H9 (cell line): Measurements from ENCODE around the gene THRAP3. TPM values are rescaled to one million over a fixed set of nuclear protein-coding genes. Genes with fewer than 3 reads are reported as not detected.

Experiments
- DNase-seq: peaks from one replicate; pipeline ENCODE4 v3.0.0-alpha.2; 2017
- H2AFZ ChIP-seq: one replicate; pipeline ENCODE4 v1.6.1; 2013; ENCODE audit warnings: mild to moderate bottlenecking, low read length, control low read depth, moderate library complexity
- H2AK5ac ChIP-seq: 2 replicates; pipeline ENCODE4 v1.6.1; 2013; ENCODE audit warnings: low read length, control low read depth, mixed read lengths; ENCODE audit not compliant: insufficient read length
- H2BK120ac ChIP-seq: one replicate; pipeline ENCODE4 v1.6.1; 2013; ENCODE audit warnings: low read depth, mild to moderate bottlenecking, low read length, control low read depth, inconsistent platforms; ENCODE audit not compliant: poor library complexity, severe bottlenecking
- H2BK12ac ChIP-seq: 2 replicates; pipeline ENCODE4 v1.6.1; 2013; ENCODE audit warnings: low read length, control low read depth, mixed read lengths, low read depth; ENCODE audit not compliant: insufficient read length
- H2BK15ac ChIP-seq: 2 replicates; pipeline ENCODE4 v1.6.1; 2013; ENCODE audit warnings: low read depth, low read length, control low read depth
- H2BK20ac ChIP-seq: one replicate; pipeline ENCODE4 v1.6.1; 2013; ENCODE audit warnings: low read depth, mild to moderate bottlenecking, low read length, control low read depth, inconsistent platforms; ENCODE audit not compliant: poor library complexity, severe bottlenecking
- H2BK5ac ChIP-seq: 2 replicates; pipeline ENCODE4 v1.6.1; 2013; ENCODE audit warnings: low read length, control low read depth, mixed read lengths; ENCODE audit not compliant: insufficient read length
- H3K14ac ChIP-seq: 2 replicates; pipeline ENCODE4 v1.6.1; 2013; ENCODE audit warnings: low read length, control low read depth; ENCODE audit not compliant: insufficient read depth
- H3K18ac ChIP-seq: 2 replicates; pipeline ENCODE4 v1.6.1; 2013; ENCODE audit warnings: low read depth, mild to moderate bottlenecking, mixed read lengths, low read length, control low read depth; ENCODE audit not compliant: insufficient read length
- H3K23ac ChIP-seq: 2 replicates; pipeline ENCODE4 v1.6.1; 2013; ENCODE audit warnings: low read length, control low read depth, mixed read lengths, low read depth; ENCODE audit not compliant: insufficient read length
- H3K23me2 ChIP-seq: 2 replicates; pipeline ENCODE4 v1.6.1; 2013; ENCODE audit warnings: low read depth, mild to moderate bottlenecking, mixed read lengths, low read length, control low read depth; ENCODE audit not compliant: insufficient read length, poor library complexity, severe bottlenecking
- H3K27ac ChIP-seq: 2 replicates; pipeline ENCODE4 v1.5.1; 2013; ENCODE audit warnings: low read length, control low read depth, mixed read lengths, low read depth; ENCODE audit not compliant: insufficient read length
- H3K27me3 ChIP-seq: 2 replicates; pipeline ENCODE4 v1.6.1; 2013; ENCODE audit warnings: low read length, control low read depth, inconsistent platforms; ENCODE audit not compliant: insufficient read depth
- H3K4ac ChIP-seq: 2 replicates; pipeline ENCODE4 v1.6.1; 2013; ENCODE audit warnings: low read depth, mild to moderate bottlenecking, control low read depth, inconsistent platforms, low read length, moderate library complexity
- H3K4me1 ChIP-seq: 2 replicates; pipeline ENCODE4 v1.6.1; 2013; ENCODE audit warnings: low read length, control low read depth, inconsistent platforms; ENCODE audit not compliant: insufficient read depth
- H3K4me2 ChIP-seq: 2 replicates; pipeline ENCODE4 v1.6.1; 2013; ENCODE audit warnings: low read length, control low read depth, mixed read lengths; ENCODE audit not compliant: insufficient read length, insufficient read depth
- H3K56ac ChIP-seq: 2 replicates; pipeline ENCODE4 v1.6.1; 2013; ENCODE audit warnings: low read depth, mild to moderate bottlenecking, mixed read lengths, low read length, control low read depth; ENCODE audit not compliant: insufficient read length
- H3K79me1 ChIP-seq: 2 replicates; pipeline ENCODE4 v1.6.1; 2013; ENCODE audit warnings: low read depth, mild to moderate bottlenecking, moderate library complexity, low read length, control low read depth, inconsistent platforms; ENCODE audit not compliant: insufficient read depth, poor library complexity, severe bottlenecking
- H3K79me2 ChIP-seq: 2 replicates; pipeline ENCODE4 v1.6.1; 2013; ENCODE audit warnings: low read length, control low read depth, inconsistent platforms; ENCODE audit not compliant: insufficient read depth
- H3K9ac ChIP-seq: 2 replicates; pipeline ENCODE4 v1.6.1; 2013; ENCODE audit warnings: low read length, control low read depth, mixed read lengths; ENCODE audit not compliant: insufficient read length; ENCODE audit errors: extremely low read depth
- H3K9me3 ChIP-seq: one replicate; pipeline ENCODE4 v1.6.1; 2013; ENCODE audit warnings: low read depth, low read length, inconsistent platforms; ENCODE audit not compliant: control insufficient read depth
- H3T11ph ChIP-seq: one replicate; pipeline ENCODE4 v1.6.1; 2013; ENCODE audit warnings: mild to moderate bottlenecking, low read length, control low read depth, inconsistent platforms
- H4K20me1 ChIP-seq: one replicate; pipeline ENCODE4 v1.6.1; 2013; ENCODE audit not compliant: control insufficient read depth, insufficient read length, insufficient read depth
- H4K5ac ChIP-seq: 2 replicates; pipeline ENCODE4 v1.6.1; 2013; ENCODE audit warnings: low read depth, mild to moderate bottlenecking, mixed read lengths, low read length, control low read depth; ENCODE audit not compliant: insufficient read length
- H4K8ac ChIP-seq: replicated peaks from 2 replicates; pipeline ENCODE4 v1.6.1; 2013; ENCODE audit warnings: low read length, control low read depth, mixed read lengths, low read depth; ENCODE audit not compliant: insufficient read length
- H4K91ac ChIP-seq: 2 replicates; pipeline ENCODE4 v1.6.1; 2013; ENCODE audit warnings: low read depth, mild to moderate bottlenecking, moderate library complexity, mixed read lengths, low read length, control low read depth; ENCODE audit not compliant: insufficient read length
- H3K27ac Mint-ChIP-seq, 3 experiments: 2 replicates in 2 of 3; 3 replicates in 1 of 3; pipeline ENCODE4 v1.8.0; 2020 to 2021; ENCODE audit warnings: mixed read lengths in 3 of 3, mild to moderate bottlenecking in 1 of 3, moderate library complexity in 1 of 3
- H3K27me3 Mint-ChIP-seq: 2 replicates; pipeline ENCODE4 v1.8.0; 2021; ENCODE audit warnings: low read depth, mild to moderate bottlenecking, moderate library complexity, mixed read lengths
- H3K36me3 Mint-ChIP-seq, 3 experiments: 2 replicates in 2 of 3; 3 replicates in 1 of 3; pipeline ENCODE4 v1.8.0; 2020 to 2021; ENCODE audit warnings: low read depth in 3 of 3, mixed read lengths in 3 of 3; ENCODE audit not compliant: insufficient read depth in 1 of 3
- H3K4me1 Mint-ChIP-seq, 2 experiments: 2 replicates each; pipeline ENCODE4 v1.8.0; 2020; ENCODE audit warnings: mixed read lengths in 2 of 2
- H3K4me3 Mint-ChIP-seq, 2 experiments: 2 replicates in 1 of 2; 3 replicates in 1 of 2; pipeline ENCODE4 v1.8.0; 2020 to 2021; ENCODE audit warnings: mild to moderate bottlenecking in 2 of 2, mixed read lengths in 2 of 2, moderate library complexity in 1 of 2
- H3K9me3 Mint-ChIP-seq, 2 experiments: 2 replicates in 1 of 2; 3 replicates in 1 of 2; pipeline ENCODE4 v1.8.0; 2020; ENCODE audit warnings: mild to moderate bottlenecking in 2 of 2, mixed read lengths in 2 of 2, moderate library complexity in 1 of 2
- WGBS: extraction: QIAGEN DNeasy Blood & Tissue Kit; methylation state at CpG from one replicate; pipeline ENCODE4 v1.1.7; 2013; ENCODE audit warnings: missing lambda C conversion rate, low lambda C conversion rate, mixed read lengths; ENCODE audit not compliant: insufficient read length; ENCODE audit errors: extremely low coverage; 5-methylcytosine and 5-hydroxymethylcytosine counted together
- total RNA-seq: library from RNA; stranded (reverse); gene quantifications from 2 replicates; pipeline ENCODE4 v1.2.1, GENCODE V29; 2021
- TF ChIP-seq, protein P1 (sequence below): fragments of 200-600 bp; sonication (generic); conservative IDR thresholded peaks from 3 replicates; pipeline ENCODE4 v1.8.0; 2021; ENCODE audit warnings: antibody characterized with exemption, mild to moderate bottlenecking

THRAP3 gene
- total RNA-seq, 1 experiment from 2014 or later: 186 TPM

DNA sequence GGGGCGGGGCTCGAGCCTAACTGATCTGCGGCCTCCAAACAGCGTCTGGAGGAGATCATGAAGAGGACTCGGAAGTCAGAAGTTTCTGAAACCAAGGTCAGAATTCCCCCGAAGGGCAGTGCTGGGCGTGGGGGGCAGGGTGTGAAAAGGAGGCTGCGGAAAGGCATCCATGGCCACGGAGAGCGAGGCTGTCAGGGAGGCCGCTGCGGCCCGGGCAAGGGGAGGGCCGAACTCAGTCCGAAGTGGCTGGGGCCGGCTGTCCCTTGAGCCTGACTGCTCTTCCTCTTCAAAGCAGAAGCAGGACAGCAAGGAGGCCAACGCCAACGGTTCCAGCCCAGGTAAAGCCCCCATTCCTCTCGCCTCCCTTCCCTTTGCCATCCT is 45.0 kb upstream of the THRAP3 start:
- Histone ChIP-seq H4K5ac (no peak overlapping the region), H2BK15ac (no peak overlapping the region), H3K18ac (no peak overlapping the region), H3K9me3 (no peaks in the 10 kb centered on the region), H2AFZ (no peak overlapping the region), H3K23me2 (peaks cover 11% of the 10 kb centered on the region), H3K79me2 (no peaks in the 10 kb centered on the region), H2BK5ac (no peak overlapping the region), H3K4me1 (peaks cover 5% of the 10 kb centered on the region; the same call in 1 of the 2 replicates), H3K56ac (no peak overlapping the region), H3K14ac (no peak overlapping the region), H3T11ph (no peak overlapping the region), H2BK12ac (no peak overlapping the region), H3K27me3 (no peaks in the 10 kb centered on the region), H3K9ac (no peak overlapping the region), H2BK120ac (no peak overlapping the region), H2AK5ac (no peak overlapping the region), H4K8ac (no peak overlapping the region), H4K91ac (no peak overlapping the region), H3K23ac (no peak overlapping the region), H3K4ac (no peak overlapping the region), H4K20me1 (peaks cover 4% of the 10 kb centered on the region), H3K27ac (no peak overlapping the region), H2BK20ac (no peak overlapping the region), H3K4me2 (peak overlapping the region; percentile 57), H3K79me1 (no peaks in the 10 kb centered on the region)
- Mint-ChIP-seq H3K36me3 (peaks cover 17 to 25% (median 25%) of the 10 kb centered on the region in 3 experiments), H3K27me3 (no peaks in the 10 kb centered on the region), H3K9me3 (no peaks in the 10 kb centered on the region), H3K27ac (peak overlapping the region; percentile 71 to 90 (median 86); a peak in 4 of 7 replicates), H3K4me3 (peak overlapping the region; percentile 68 to 80), H3K4me1 (peaks cover 19 to 45% of the 10 kb centered on the region in 2 experiments)
- DNase-seq: no peak
- no CpG with 5 or more reads among the region's 19 CpGs for WGBS
- TF ChIP-seq, protein P1, sequence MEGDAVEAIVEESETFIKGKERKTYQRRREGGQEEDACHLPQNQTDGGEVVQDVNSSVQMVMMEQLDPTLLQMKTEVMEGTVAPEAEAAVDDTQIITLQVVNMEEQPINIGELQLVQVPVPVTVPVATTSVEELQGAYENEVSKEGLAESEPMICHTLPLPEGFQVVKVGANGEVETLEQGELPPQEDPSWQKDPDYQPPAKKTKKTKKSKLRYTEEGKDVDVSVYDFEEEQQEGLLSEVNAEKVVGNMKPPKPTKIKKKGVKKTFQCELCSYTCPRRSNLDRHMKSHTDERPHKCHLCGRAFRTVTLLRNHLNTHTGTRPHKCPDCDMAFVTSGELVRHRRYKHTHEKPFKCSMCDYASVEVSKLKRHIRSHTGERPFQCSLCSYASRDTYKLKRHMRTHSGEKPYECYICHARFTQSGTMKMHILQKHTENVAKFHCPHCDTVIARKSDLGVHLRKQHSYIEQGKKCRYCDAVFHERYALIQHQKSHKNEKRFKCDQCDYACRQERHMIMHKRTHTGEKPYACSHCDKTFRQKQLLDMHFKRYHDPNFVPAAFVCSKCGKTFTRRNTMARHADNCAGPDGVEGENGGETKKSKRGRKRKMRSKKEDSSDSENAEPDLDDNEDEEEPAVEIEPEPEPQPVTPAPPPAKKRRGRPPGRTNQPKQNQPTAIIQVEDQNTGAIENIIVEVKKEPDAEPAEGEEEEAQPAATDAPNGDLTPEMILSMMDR: no peak
